NCI-H2081 (cell line): ENCODE measurements around the gene FAM98B.
"Not testable (repeated sequence)": the region's sequence is repeated elsewhere in the genome, so short reads cannot be mapped to it uniquely, and the experiment has no call there.

Experiments used
- DNase-seq, 2 experiments: peaks; one replicate each; lab custom pipeline; 2025; lab: John Stamatoyannopoulos, UW

The FAM98B gene

GRCh38 chr15:38453971-38454695 is at the start of gene FAM98B:
Gene FAM98B, plus strand, starts transcription at chr15:38454127. Its CDS starts 35 bp downstream, at chr15:38454162.
- DNase-seq = peak; percentile 86 to 91

- DNase-seq = no peak
Measured at GRCh38 chr15:38406436-38406835, 47.5 kb upstream of the FAM98B start.

GRCh38 chr15:38408576-38408975 is 45.4 kb upstream of the FAM98B start:
- DNase-seq = no peak

GRCh38 chr15:38411902-38412301 is 42.0 kb upstream of the FAM98B start:
- no peak for DNase-seq

GRCh38 chr15:38412466-38412865 is 41.5 kb upstream of the FAM98B start:
- no peak for DNase-seq

- peak in 1 of 2 experiments; percentile 9 for DNase-seq
Measured at GRCh38 chr15:38414357-38414756, 39.6 kb upstream of the FAM98B start.

GRCh38 chr15:38421069-38421690 is 32.7 kb upstream of the FAM98B start:
- DNase-seq = no peak

- no peak for DNase-seq
Measured at GRCh38 chr15:38424101-38424552, 29.8 kb upstream of the FAM98B start.

GRCh38 chr15:38425269-38425668 is 28.7 kb upstream of the FAM98B start:
- no peak for DNase-seq

- DNase-seq = no peak
Measured at GRCh38 chr15:38427380-38427779, 26.5 kb upstream of the FAM98B start.

- DNase-seq = no peak
Measured at GRCh38 chr15:38430106-38430760, 23.7 kb upstream of the FAM98B start.

- DNase-seq = no peak
Measured at GRCh38 chr15:38436993-38437392, 16.9 kb upstream of the FAM98B start.

GRCh38 chr15:38437603-38438002 is 16.3 kb upstream of the FAM98B start:
- not testable (repeated sequence) for DNase-seq

GRCh38 chr15:38438031-38438986 is 15.6 kb upstream of the FAM98B start:
- no peak for DNase-seq

GRCh38 chr15:38440353-38441129 is 13.4 kb upstream of the FAM98B start:
- DNase-seq = peak; percentile 81 to 89

- DNase-seq = no peak
Measured at GRCh38 chr15:38441130-38441519, 12.8 kb upstream of the FAM98B start.

- no peak for DNase-seq
Measured at GRCh38 chr15:38454696-38455090, 766 bp downstream of the FAM98B start.

GRCh38 chr15:38455092-38455491 is 1.2 kb downstream of the FAM98B start:
- no peak for DNase-seq

- DNase-seq = no peak
Measured at GRCh38 chr15:38458646-38459045, 4.7 kb downstream of the FAM98B start.

- DNase-seq = no peak
Measured at GRCh38 chr15:38459480-38459879, 5.6 kb downstream of the FAM98B start.

GRCh38 chr15:38460543-38460942 is 6.6 kb downstream of the FAM98B start:
- DNase-seq = no peak
